ENCODE measurements around the gene LYPD6. TPM values are rescaled to one million over a fixed set of nuclear protein-coding genes. Genes with fewer than 3 reads are reported as not detected.
"Not testable (repeated sequence)": the region's sequence is repeated elsewhere in the genome, so short reads cannot be mapped to it uniquely, and the experiment has no call there.

Gene LYPD6
- total and polyA plus RNA-seq, 2 donors (not counting 3 experiments of a cell fraction or from before 2014, with no cell fraction given): 3.0 to 4.0 TPM

DNA sequence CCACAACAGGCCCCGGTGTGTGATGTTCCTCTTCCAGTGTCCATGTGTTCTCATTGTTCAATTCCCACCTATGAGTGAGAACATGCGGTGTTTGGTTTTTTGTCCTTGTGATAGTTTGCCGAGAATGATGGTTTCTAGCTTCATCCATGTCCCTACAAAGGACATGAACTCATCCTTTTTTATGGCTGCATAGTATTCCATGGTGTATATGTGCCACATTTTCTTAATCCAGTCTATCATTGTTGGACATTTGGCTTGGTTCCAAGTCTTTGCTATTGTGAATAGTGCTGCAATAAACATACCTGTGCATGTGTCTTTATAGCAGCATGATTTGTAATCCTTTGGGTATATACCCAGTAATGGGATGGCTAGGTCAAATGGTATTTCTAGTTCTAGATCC is 11.8 kb upstream of the LYPD6 start:
- dilution Hi-C loops (cut with MboI; ENCODE audit: extremely low pct_ligation_motif_present, low sequenced_read_pairs); CTCF ChIA-PET; BruUV-seq (replicated peaks): not testable (repeated sequence)

DNA sequence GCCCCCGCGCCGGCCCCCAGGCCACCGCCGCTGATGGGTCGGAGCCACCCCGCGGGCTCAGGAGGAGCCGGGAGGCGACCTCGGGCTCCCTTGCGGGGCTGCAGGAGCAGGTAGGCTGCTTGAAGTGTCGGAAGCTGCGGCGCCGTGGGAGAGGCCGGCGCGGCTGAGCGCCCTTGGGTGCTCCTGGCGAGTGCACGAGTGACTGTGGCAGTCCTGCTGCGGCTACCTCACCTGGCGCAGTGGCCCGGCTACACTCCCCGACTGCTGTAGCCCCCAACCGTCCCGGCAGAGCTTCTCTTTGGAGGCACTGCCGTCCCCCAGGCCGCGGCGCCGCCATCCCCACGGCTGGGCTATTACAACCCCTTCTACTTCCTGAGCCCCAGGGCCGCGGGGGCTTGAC is 10.0 kb upstream of the LYPD6 start:
- BruUV-seq (replicated peaks): no TSS peak
- Histone ChIP-seq H3K9ac (replicated peaks; ENCODE audit: extremely low read depth, insufficient read depth, low read length) (no peak overlapping the region), H3K27ac (ENCODE audit: insufficient read depth, low read depth, low read length) (no peak overlapping the region), H3K9me3 (replicated peaks; ENCODE audit: control insufficient read depth, insufficient read depth, low read length) (no peaks in the 10 kb centered on the region), H3K4me2 (ENCODE audit: insufficient read depth, low read length) (no peak overlapping the region), H3K4me1 (ENCODE audit: control insufficient read depth, extremely low read depth, insufficient read depth, low read length) (no peaks in the 10 kb centered on the region), H3K36me3 (ENCODE audit: control insufficient read depth in 2 of 2, extremely low read depth in 1 of 2, insufficient read depth in 2 of 2, low read length in 2 of 2) (no peaks in the 10 kb centered on the region), H2AFZ (ENCODE audit: low read depth, low read length) (no peak overlapping the region), H3K79me2 (ENCODE audit: control insufficient read depth, insufficient read depth, low read length) (no peaks in the 10 kb centered on the region), H4K20me1 (replicated peaks; ENCODE audit: control insufficient read depth, extremely low read depth, insufficient read depth, low read length) (no peaks in the 10 kb centered on the region), H3K4me3 (replicated peaks in 1 of 3; ENCODE audit: insufficient read depth in 1 of 3, low read depth in 1 of 3, low read length in 3 of 3) (no peak overlapping the region), H3K9me1 (replicated peaks; ENCODE audit: control insufficient read depth, extremely low read depth, insufficient read depth, low read length) (no peaks in the 10 kb centered on the region), H3K27me3 (ENCODE audit: control insufficient read depth in 2 of 2, insufficient read depth in 2 of 2, low read length in 2 of 2) (peaks cover 0 to 6% of the 10 kb centered on the region in 2 experiments)
- ChIA-PET POLR2A (no interaction called here), CTCF (interaction anchor here (1.2 kb wide), 1 partner anchor 12 kb away, joined by 4 read pairs; no protein-coding TSS in a partner anchor)
- TF ChIP-seq POLR2A (IDR thresholded peaks at IDR 0.05; ENCODE audit: low read depth, low read length) (no peak), POLR2AphosphoS5 (IDR thresholded peaks at IDR 0.05; ENCODE audit: insufficient read depth, low read depth, low read length) (no peak), MYC (IDR thresholded peaks at IDR 0.05; ENCODE audit: low read depth, low read length) (no peak), FOS (IDR thresholded peaks at IDR 0.05; ENCODE audit: borderline replicate concordance, insufficient read depth, low read length) (no peak), EZH2 (IDR thresholded peaks at IDR 0.05; ENCODE audit: borderline replicate concordance, low read depth, low read length, severe bottlenecking) (no peak), GATA2 (IDR thresholded peaks at IDR 0.05; ENCODE audit: insufficient read depth, insufficient read length, low read depth, low read length) (no peak), CTCF (IDR thresholded peaks at IDR 0.05; ENCODE audit: extremely low read depth in 1 of 2, insufficient read depth in 1 of 2, low read depth in 1 of 2, low read length in 2 of 2) (no peak), JUN (IDR thresholded peaks at IDR 0.05; ENCODE audit: borderline replicate concordance, insufficient read depth, insufficient read length, low read depth) (no peak)
- TF ChIP-seq, protein P1, sequence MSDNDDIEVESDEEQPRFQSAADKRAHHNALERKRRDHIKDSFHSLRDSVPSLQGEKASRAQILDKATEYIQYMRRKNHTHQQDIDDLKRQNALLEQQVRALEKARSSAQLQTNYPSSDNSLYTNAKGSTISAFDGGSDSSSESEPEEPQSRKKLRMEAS (IDR thresholded peaks at IDR 0.05; ENCODE audit: insufficient read depth, insufficient read length): no peak
- intact Hi-C loops (cut with micrococcal nuclease) (no loop called here), dilution Hi-C loops (cut with MboI; ENCODE audit: extremely low pct_ligation_motif_present, low sequenced_read_pairs) (no loop called here)
- DNase-seq (ENCODE audit: low read depth, low spot score) (no peak), FAIRE-seq (no peak)

More for the DNA sequence above, 11.8 kb upstream of the LYPD6 start:
- H2AFZ ChIP-seq (ENCODE audit: low read depth, low read length); H4K20me1 ChIP-seq (replicated peaks; ENCODE audit: control insufficient read depth, extremely low read depth, insufficient read depth, low read length); intact Hi-C loops (cut with micrococcal nuclease); FAIRE-seq; H3K79me2 ChIP-seq (ENCODE audit: control insufficient read depth, insufficient read depth, low read length); DNase-seq (ENCODE audit: low read depth, low spot score); POLR2A ChIA-PET; H3K36me3 ChIP-seq (ENCODE audit: control insufficient read depth in 2 of 2, extremely low read depth in 1 of 2, insufficient read depth in 2 of 2, low read length in 2 of 2); H3K4me3 ChIP-seq (replicated peaks in 1 of 3; ENCODE audit: insufficient read depth in 1 of 3, low read depth in 1 of 3, low read length in 3 of 3); H3K4me2 ChIP-seq (ENCODE audit: insufficient read depth, low read length); H3K27me3 ChIP-seq (ENCODE audit: control insufficient read depth in 2 of 2, insufficient read depth in 2 of 2, low read length in 2 of 2); H3K9me3 ChIP-seq (replicated peaks; ENCODE audit: control insufficient read depth, insufficient read depth, low read length); H3K4me1 ChIP-seq (ENCODE audit: control insufficient read depth, extremely low read depth, insufficient read depth, low read length); H3K9ac ChIP-seq (replicated peaks; ENCODE audit: extremely low read depth, insufficient read depth, low read length); H3K9me1 ChIP-seq (replicated peaks; ENCODE audit: control insufficient read depth, extremely low read depth, insufficient read depth, low read length); H3K27ac ChIP-seq (ENCODE audit: insufficient read depth, low read depth, low read length): not testable (repeated sequence)

Measured in endothelial cell of umbilical vein (primary cell).